GM13976 (cell line): ENCODE data around the gene TBC1D4.

Experiments used
- DNase-seq: peaks from one replicate; pipeline ENCODE4 v3.0.0; 2012; ENCODE audit warnings: low spot score
- in situ Hi-C: fragments of 300-500 bp; cut with MboI; formaldehyde crosslinking; loops from one replicate; pipeline ENCODE4 v1.12.0; 2022; ENCODE audit warnings: low sequenced_read_pairs, mixed read lengths, inconsistent platforms; ENCODE audit not compliant: unreplicated experiment
- TF ChIP-seq, protein P1 (sequence below): IDR thresholded peaks from 2 replicates; pipeline ENCODE4 v1.5.1; 2012; ENCODE audit warnings: borderline replicate concordance, mild to moderate bottlenecking; ENCODE audit not compliant: insufficient read depth; ENCODE audit errors: extremely low read depth, missing control alignments, control extremely low read depth

The TBC1D4 gene

DNA sequence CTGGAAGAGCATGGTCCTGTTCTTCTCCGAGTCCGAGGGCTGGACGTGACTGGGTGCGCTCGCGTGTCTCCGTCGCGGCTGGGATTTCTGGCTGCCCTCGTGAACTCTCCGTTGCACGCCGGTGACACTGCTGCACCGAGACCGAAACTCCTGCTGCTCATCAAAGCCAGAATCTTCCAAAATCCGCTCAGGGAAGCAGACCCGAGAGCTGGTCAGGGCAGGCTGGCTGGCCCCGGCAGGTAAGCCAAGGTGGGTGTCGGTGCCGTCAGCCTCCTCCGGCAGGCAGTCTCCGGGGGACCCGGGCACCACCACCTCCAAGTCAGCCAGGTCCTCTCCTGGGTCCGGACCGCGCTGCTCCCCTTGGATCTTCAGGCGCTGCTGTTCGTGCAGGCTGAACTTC, 119.9 kb downstream of the TBC1D4 start:
- DNase-seq = no peak
- in situ Hi-C loops = no loop called here
- TF ChIP-seq, protein P1, sequence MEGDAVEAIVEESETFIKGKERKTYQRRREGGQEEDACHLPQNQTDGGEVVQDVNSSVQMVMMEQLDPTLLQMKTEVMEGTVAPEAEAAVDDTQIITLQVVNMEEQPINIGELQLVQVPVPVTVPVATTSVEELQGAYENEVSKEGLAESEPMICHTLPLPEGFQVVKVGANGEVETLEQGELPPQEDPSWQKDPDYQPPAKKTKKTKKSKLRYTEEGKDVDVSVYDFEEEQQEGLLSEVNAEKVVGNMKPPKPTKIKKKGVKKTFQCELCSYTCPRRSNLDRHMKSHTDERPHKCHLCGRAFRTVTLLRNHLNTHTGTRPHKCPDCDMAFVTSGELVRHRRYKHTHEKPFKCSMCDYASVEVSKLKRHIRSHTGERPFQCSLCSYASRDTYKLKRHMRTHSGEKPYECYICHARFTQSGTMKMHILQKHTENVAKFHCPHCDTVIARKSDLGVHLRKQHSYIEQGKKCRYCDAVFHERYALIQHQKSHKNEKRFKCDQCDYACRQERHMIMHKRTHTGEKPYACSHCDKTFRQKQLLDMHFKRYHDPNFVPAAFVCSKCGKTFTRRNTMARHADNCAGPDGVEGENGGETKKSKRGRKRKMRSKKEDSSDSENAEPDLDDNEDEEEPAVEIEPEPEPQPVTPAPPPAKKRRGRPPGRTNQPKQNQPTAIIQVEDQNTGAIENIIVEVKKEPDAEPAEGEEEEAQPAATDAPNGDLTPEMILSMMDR = no peak

- DNase-seq = no peak
- in situ Hi-C loops = no loop called here
- TF ChIP-seq, protein P1 = no peak
Measured at GRCh38 chr13:75360170-75360569, 121.8 kb downstream of the TBC1D4 start.

DNA sequence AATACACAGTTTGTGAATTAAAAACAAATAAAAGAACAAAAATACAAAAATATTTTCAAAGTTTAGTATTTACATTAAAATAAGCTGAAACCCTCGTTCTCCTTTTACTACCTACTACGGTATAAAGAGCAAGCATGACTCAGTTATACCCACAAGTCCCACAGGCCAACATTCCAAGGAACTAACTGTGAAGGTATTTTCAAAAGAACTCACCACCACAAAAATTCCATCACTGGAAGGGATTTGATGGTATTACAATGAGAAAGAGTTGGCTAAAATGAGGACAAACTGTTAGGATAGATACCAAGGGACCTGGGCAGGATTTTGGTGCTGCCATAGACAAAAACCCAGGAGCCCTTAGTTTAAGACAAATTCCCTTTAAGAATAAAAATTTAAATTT, 122.7 kb downstream of the TBC1D4 start:
- in situ Hi-C loops = no loop called here
- no peak for DNase-seq
- TF ChIP-seq, protein P1 = no peak

- DNase-seq = peak; percentile 60
- in situ Hi-C loops = no loop called here
- TF ChIP-seq, protein P1 = peak; percentile 33
Measured at GRCh38 chr13:75357576-75358289, 124.2 kb downstream of the TBC1D4 start.

DNA sequence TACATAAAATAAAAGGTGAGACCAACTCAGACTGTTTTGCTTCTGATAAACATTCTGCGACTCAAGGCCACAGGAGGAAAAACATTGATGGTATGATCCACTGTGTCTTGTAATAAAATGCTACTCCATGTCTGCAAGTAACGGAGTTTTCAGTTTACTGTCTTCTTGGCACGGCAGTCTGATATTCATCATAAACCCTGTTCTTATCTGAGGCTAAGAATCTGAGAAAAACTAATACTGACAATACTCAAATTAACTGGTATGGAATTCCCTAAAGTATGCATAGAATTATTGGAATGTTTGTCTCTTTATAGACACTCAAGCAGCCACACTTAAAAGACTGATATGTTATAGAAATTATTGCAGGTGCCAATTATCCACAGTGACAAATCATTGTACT, 125.5 kb downstream of the TBC1D4 start:
- DNase-seq = no peak
- in situ Hi-C loops = no loop called here
- TF ChIP-seq, protein P1 = no peak

GRCh38 chr13:75355609-75356008, 126.4 kb downstream of the TBC1D4 start:
- DNase-seq = no peak
- TF ChIP-seq, protein P1 = no peak
- in situ Hi-C loops = no loop called here
